ENCODE data around the gene CD74. TPM values are rescaled to one million over a fixed set of nuclear protein-coding genes. Genes with fewer than 3 reads are reported as not detected.
A peak's percentile ranks its signal among the peaks of the same experiment; 100 is the strongest.

CD74 gene
- total and polyA plus RNA-seq, 4 donors: 59.3 to 175 (median 103) TPM

GRCh38 chr5:150391986-150392385 is 20.7 kb downstream of the CD74 start:
- 96% methylated on average over 3 of the region's 3 CpGs for WGBS (ENCODE audit: insufficient coverage)
- DNase-seq (ENCODE audit: low read depth in 4 of 6, low spot score in 6 of 6): no peak
- H3K27me3 ChIP-seq (ENCODE audit: control insufficient read depth, insufficient read depth, low read length): no peaks in the 10 kb centered on the region
- H3K4me3 ChIP-seq (ENCODE audit: low read depth, low read length): no peak overlapping the region
- H3K4me1 ChIP-seq (ENCODE audit: control insufficient read depth, insufficient read depth, low read length): no peaks in the 10 kb centered on the region
- H3K27ac ChIP-seq (ENCODE audit: low read depth, low read length): no peak overlapping the region
- peaks cover 92% of the 10 kb centered on the region for H3K36me3 ChIP-seq (ENCODE audit: control insufficient read depth, insufficient read depth, low read length)
- H3K9me3 ChIP-seq (ENCODE audit: control insufficient read depth, insufficient read depth, low read length): no peaks in the 10 kb centered on the region

GRCh38 chr5:150391064-150391834 is 21.5 kb downstream of the CD74 start:
- H3K36me3 ChIP-seq (ENCODE audit: control insufficient read depth, insufficient read depth, low read length): peaks cover 92% of the 10 kb centered on the region
- 95% methylated on average over 11 of the region's 13 CpGs for WGBS (ENCODE audit: insufficient coverage)
- H3K27me3 ChIP-seq (ENCODE audit: control insufficient read depth, insufficient read depth, low read length): no peaks in the 10 kb centered on the region
- no peaks in the 10 kb centered on the region for H3K4me1 ChIP-seq (ENCODE audit: control insufficient read depth, insufficient read depth, low read length)
- H3K27ac ChIP-seq (ENCODE audit: low read depth, low read length): no peak overlapping the region
- DNase-seq (ENCODE audit: low read depth in 4 of 6, low spot score in 6 of 6): no peak
- no peaks in the 10 kb centered on the region for H3K9me3 ChIP-seq (ENCODE audit: control insufficient read depth, insufficient read depth, low read length)
- no peak overlapping the region for H3K4me3 ChIP-seq (ENCODE audit: low read depth, low read length)

GRCh38 chr5:150389531-150390266 is 23.0 kb downstream of the CD74 start:
- Histone ChIP-seq H3K36me3 (ENCODE audit: control insufficient read depth, insufficient read depth, low read length) (peaks cover 90% of the 10 kb centered on the region), H3K4me3 (ENCODE audit: low read depth, low read length) (no peak overlapping the region), H3K9me3 (ENCODE audit: control insufficient read depth, insufficient read depth, low read length) (no peaks in the 10 kb centered on the region), H3K27ac (ENCODE audit: low read depth, low read length) (no peak overlapping the region), H3K4me1 (ENCODE audit: control insufficient read depth, insufficient read depth, low read length) (no peaks in the 10 kb centered on the region), H3K27me3 (ENCODE audit: control insufficient read depth, insufficient read depth, low read length) (no peaks in the 10 kb centered on the region)
- DNase-seq (ENCODE audit: low read depth in 4 of 6, low spot score in 6 of 6): peak in 1 of 6 donors; percentile 22
- WGBS (ENCODE audit: insufficient coverage): 67% methylated on average over 9 of the region's 13 CpGs

- no peaks in the 10 kb centered on the region for H3K4me1 ChIP-seq (ENCODE audit: control insufficient read depth, insufficient read depth, low read length)
- DNase-seq (ENCODE audit: low read depth in 4 of 6, low spot score in 6 of 6): no peak
- WGBS (ENCODE audit: insufficient coverage): 77% methylated on average over 5 of the region's 15 CpGs
- peaks cover 88% of the 10 kb centered on the region for H3K36me3 ChIP-seq (ENCODE audit: control insufficient read depth, insufficient read depth, low read length)
- no peak overlapping the region for H3K4me3 ChIP-seq (ENCODE audit: low read depth, low read length)
- no peaks in the 10 kb centered on the region for H3K27me3 ChIP-seq (ENCODE audit: control insufficient read depth, insufficient read depth, low read length)
- no peaks in the 10 kb centered on the region for H3K9me3 ChIP-seq (ENCODE audit: control insufficient read depth, insufficient read depth, low read length)
- H3K27ac ChIP-seq (ENCODE audit: low read depth, low read length): no peak overlapping the region
Observed at GRCh38 chr5:150386024-150386855, 26.5 kb downstream of the CD74 start.

GRCh38 chr5:150384701-150385100 is 28.0 kb downstream of the CD74 start:
- H3K9me3 ChIP-seq (ENCODE audit: control insufficient read depth, insufficient read depth, low read length): no peaks in the 10 kb centered on the region
- WGBS (ENCODE audit: insufficient coverage): no CpG with 5 or more reads among the region's 5 CpGs
- no peak for DNase-seq (ENCODE audit: low read depth in 4 of 6, low spot score in 6 of 6)
- no peaks in the 10 kb centered on the region for H3K4me1 ChIP-seq (ENCODE audit: control insufficient read depth, insufficient read depth, low read length)
- no peak overlapping the region for H3K4me3 ChIP-seq (ENCODE audit: low read depth, low read length)
- H3K36me3 ChIP-seq (ENCODE audit: control insufficient read depth, insufficient read depth, low read length): peaks cover 89% of the 10 kb centered on the region
- no peaks in the 10 kb centered on the region for H3K27me3 ChIP-seq (ENCODE audit: control insufficient read depth, insufficient read depth, low read length)
- H3K27ac ChIP-seq (ENCODE audit: low read depth, low read length): no peak overlapping the region

GRCh38 chr5:150377964-150378694 is 34.6 kb downstream of the CD74 start:
- Histone ChIP-seq H3K9me3 (ENCODE audit: control insufficient read depth, insufficient read depth, low read length) (no peaks in the 10 kb centered on the region), H3K27ac (ENCODE audit: low read depth, low read length) (no peak overlapping the region), H3K27me3 (ENCODE audit: control insufficient read depth, insufficient read depth, low read length) (no peaks in the 10 kb centered on the region), H3K4me3 (ENCODE audit: low read depth, low read length) (no peak overlapping the region), H3K4me1 (ENCODE audit: control insufficient read depth, insufficient read depth, low read length) (no peaks in the 10 kb centered on the region), H3K36me3 (ENCODE audit: control insufficient read depth, insufficient read depth, low read length) (peaks cover 98% of the 10 kb centered on the region)
- DNase-seq (ENCODE audit: low read depth in 4 of 6, low spot score in 6 of 6): no peak
- WGBS (ENCODE audit: insufficient coverage): 100% methylated on average over 1 of the region's 5 CpGs

- H3K27ac ChIP-seq (ENCODE audit: low read depth, low read length): no peak overlapping the region
- no peaks in the 10 kb centered on the region for H3K9me3 ChIP-seq (ENCODE audit: control insufficient read depth, insufficient read depth, low read length)
- peaks cover 98% of the 10 kb centered on the region for H3K36me3 ChIP-seq (ENCODE audit: control insufficient read depth, insufficient read depth, low read length)
- H3K27me3 ChIP-seq (ENCODE audit: control insufficient read depth, insufficient read depth, low read length): no peaks in the 10 kb centered on the region
- H3K4me3 ChIP-seq (ENCODE audit: low read depth, low read length): no peak overlapping the region
- WGBS (ENCODE audit: insufficient coverage): 84% methylated on average over 8 of the region's 10 CpGs
- no peaks in the 10 kb centered on the region for H3K4me1 ChIP-seq (ENCODE audit: control insufficient read depth, insufficient read depth, low read length)
- no peak for DNase-seq (ENCODE audit: low read depth in 4 of 6, low spot score in 6 of 6)
Observed at GRCh38 chr5:150376799-150377771, 35.6 kb downstream of the CD74 start.

- WGBS (ENCODE audit: insufficient coverage): 95% methylated on average over 6 of the region's 11 CpGs
- Histone ChIP-seq H3K9me3 (ENCODE audit: control insufficient read depth, insufficient read depth, low read length) (no peaks in the 10 kb centered on the region), H3K27ac (ENCODE audit: low read depth, low read length) (no peak overlapping the region), H3K36me3 (ENCODE audit: control insufficient read depth, insufficient read depth, low read length) (peaks cover 94% of the 10 kb centered on the region), H3K4me1 (ENCODE audit: control insufficient read depth, insufficient read depth, low read length) (no peaks in the 10 kb centered on the region), H3K27me3 (ENCODE audit: control insufficient read depth, insufficient read depth, low read length) (no peaks in the 10 kb centered on the region), H3K4me3 (ENCODE audit: low read depth, low read length) (no peak overlapping the region)
- DNase-seq (ENCODE audit: low read depth in 4 of 6, low spot score in 6 of 6): no peak
Observed at GRCh38 chr5:150374651-150375050, 38.1 kb downstream of the CD74 start.

Measured in spinal cord (tissue), 10 donors.